GM13977 (cell line): ENCODE results near the gene FGD3.

Source experiments
- DNase-seq: peaks from one replicate; pipeline ENCODE4 v3.0.0; 2012; ENCODE audit warnings: low spot score
- in situ Hi-C: fragments of 300-500 bp; cut with MboI; formaldehyde crosslinking; loops from one replicate; pipeline ENCODE4 v1.12.0; 2022; ENCODE audit warnings: low sequenced_read_pairs, low pct_unique_long_range_greater_than_20kb, mixed read lengths, inconsistent platforms; ENCODE audit not compliant: unreplicated experiment
- TF ChIP-seq, protein P1 (sequence below): IDR thresholded peaks from 2 replicates; pipeline ENCODE4 v1.5.1; 2012; ENCODE audit warnings: mild to moderate bottlenecking, control low read depth; ENCODE audit not compliant: insufficient read depth; ENCODE audit errors: extremely low read depth, missing control alignments

Gene FGD3

DNA sequence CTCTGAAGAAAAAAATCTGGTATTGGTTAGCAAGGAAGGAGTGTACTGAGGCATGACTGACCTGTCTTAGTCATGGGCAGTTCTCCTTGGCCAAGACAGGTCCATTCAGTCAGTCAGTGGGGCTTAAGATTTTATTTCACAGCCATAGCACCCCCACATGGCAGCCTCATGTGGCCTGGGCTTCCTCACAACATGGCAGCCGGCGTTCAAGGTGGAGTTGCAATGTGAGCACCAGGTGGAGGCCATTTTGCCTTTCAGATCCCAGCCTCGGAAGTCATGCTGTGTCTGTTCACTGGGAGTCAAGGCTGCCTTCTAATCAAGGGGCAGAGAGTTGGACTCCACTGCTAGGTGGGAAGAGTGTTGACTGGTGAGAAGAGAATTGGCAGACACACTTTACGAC is 138.4 kb downstream of the FGD3 start:
- in situ Hi-C loops = no loop called here
- no peak for DNase-seq
- TF ChIP-seq, protein P1, sequence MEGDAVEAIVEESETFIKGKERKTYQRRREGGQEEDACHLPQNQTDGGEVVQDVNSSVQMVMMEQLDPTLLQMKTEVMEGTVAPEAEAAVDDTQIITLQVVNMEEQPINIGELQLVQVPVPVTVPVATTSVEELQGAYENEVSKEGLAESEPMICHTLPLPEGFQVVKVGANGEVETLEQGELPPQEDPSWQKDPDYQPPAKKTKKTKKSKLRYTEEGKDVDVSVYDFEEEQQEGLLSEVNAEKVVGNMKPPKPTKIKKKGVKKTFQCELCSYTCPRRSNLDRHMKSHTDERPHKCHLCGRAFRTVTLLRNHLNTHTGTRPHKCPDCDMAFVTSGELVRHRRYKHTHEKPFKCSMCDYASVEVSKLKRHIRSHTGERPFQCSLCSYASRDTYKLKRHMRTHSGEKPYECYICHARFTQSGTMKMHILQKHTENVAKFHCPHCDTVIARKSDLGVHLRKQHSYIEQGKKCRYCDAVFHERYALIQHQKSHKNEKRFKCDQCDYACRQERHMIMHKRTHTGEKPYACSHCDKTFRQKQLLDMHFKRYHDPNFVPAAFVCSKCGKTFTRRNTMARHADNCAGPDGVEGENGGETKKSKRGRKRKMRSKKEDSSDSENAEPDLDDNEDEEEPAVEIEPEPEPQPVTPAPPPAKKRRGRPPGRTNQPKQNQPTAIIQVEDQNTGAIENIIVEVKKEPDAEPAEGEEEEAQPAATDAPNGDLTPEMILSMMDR = no peak
